Measurements from ENCODE around the gene ECT2L.

The ECT2L gene

DNA sequence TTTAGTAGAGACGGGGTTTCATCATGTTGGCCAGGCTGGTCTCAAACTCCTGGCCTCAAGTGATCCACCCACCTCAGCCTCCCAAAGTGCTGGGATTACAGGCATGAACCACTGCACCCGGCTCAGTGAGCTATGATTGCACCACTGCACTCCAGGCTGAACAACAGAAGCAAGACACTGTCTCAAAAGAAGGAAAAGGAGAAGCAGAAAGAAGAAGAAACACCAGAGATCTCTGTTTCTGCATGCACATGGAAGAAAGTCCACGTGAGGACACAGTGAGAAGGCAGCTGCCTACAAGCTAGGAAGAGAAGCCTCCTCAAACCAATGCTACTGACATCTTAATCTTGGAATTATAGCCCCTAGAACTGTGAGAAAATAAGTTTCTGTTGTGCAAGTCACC lies 16.0 kb downstream of the ECT2L start:
- H3K27ac ChIP-seq, result no peak overlapping the region
- H3K36me3 ChIP-seq (ENCODE audit: insufficient read depth, low read length), result no peaks in the 10 kb centered on the region
- no peak overlapping the region for H3K4me3 ChIP-seq
- no peak overlapping the region for H3K9ac ChIP-seq (ENCODE audit: insufficient read length)
- H3K9me3 ChIP-seq (ENCODE audit: low read depth, low read length), result no peaks in the 10 kb centered on the region
- no peak for DNase-seq (ENCODE audit: low read depth, low spot score)
- TF ChIP-seq EZH2 (IDR thresholded peaks at IDR 0.05) (no peak), FOXP2 (optimal IDR thresholded peaks at IDR 0.05; ENCODE audit: control extremely low read depth, extremely low read length, insufficient read depth) (no peak), POLR2AphosphoS5 (IDR thresholded peaks at IDR 0.05; ENCODE audit: borderline replicate concordance, low read depth, low read length) (no peak)

- Histone ChIP-seq H3K36me3 (ENCODE audit: insufficient read depth, low read length) (no peaks in the 10 kb centered on the region), H3K4me3 (no peak overlapping the region), H3K27ac (no peak overlapping the region), H3K9ac (ENCODE audit: insufficient read length) (no peak overlapping the region), H3K9me3 (ENCODE audit: low read depth, low read length) (no peaks in the 10 kb centered on the region)
- DNase-seq (ENCODE audit: low read depth, low spot score), result no peak
- TF ChIP-seq FOXP2 (optimal IDR thresholded peaks at IDR 0.05; ENCODE audit: control extremely low read depth, extremely low read length, insufficient read depth), result no peak
- TF ChIP-seq EZH2 (IDR thresholded peaks at IDR 0.05), result no peak
- TF ChIP-seq POLR2AphosphoS5 (IDR thresholded peaks at IDR 0.05; ENCODE audit: borderline replicate concordance, low read depth, low read length), result no peak
These were observed 18.4 kb downstream of the ECT2L start for GRCh38 chr6:138814179-138814834.

- DNase-seq (ENCODE audit: low read depth, low spot score), result no peak
- H3K4me3 ChIP-seq, result no peak overlapping the region
- no peak for TF ChIP-seq EZH2 (IDR thresholded peaks at IDR 0.05)
- no peak for TF ChIP-seq FOXP2 (optimal IDR thresholded peaks at IDR 0.05; ENCODE audit: control extremely low read depth, extremely low read length, insufficient read depth)
- no peak for TF ChIP-seq POLR2AphosphoS5 (IDR thresholded peaks at IDR 0.05; ENCODE audit: borderline replicate concordance, low read depth, low read length)
- H3K27ac ChIP-seq, result no peak overlapping the region
- H3K9ac ChIP-seq (ENCODE audit: insufficient read length), result no peak overlapping the region
- H3K9me3 ChIP-seq (ENCODE audit: low read depth, low read length), result no peaks in the 10 kb centered on the region
- H3K36me3 ChIP-seq (ENCODE audit: insufficient read depth, low read length), result no peaks in the 10 kb centered on the region
These were observed 19.3 kb downstream of the ECT2L start for GRCh38 chr6:138815221-138815620.

DNA sequence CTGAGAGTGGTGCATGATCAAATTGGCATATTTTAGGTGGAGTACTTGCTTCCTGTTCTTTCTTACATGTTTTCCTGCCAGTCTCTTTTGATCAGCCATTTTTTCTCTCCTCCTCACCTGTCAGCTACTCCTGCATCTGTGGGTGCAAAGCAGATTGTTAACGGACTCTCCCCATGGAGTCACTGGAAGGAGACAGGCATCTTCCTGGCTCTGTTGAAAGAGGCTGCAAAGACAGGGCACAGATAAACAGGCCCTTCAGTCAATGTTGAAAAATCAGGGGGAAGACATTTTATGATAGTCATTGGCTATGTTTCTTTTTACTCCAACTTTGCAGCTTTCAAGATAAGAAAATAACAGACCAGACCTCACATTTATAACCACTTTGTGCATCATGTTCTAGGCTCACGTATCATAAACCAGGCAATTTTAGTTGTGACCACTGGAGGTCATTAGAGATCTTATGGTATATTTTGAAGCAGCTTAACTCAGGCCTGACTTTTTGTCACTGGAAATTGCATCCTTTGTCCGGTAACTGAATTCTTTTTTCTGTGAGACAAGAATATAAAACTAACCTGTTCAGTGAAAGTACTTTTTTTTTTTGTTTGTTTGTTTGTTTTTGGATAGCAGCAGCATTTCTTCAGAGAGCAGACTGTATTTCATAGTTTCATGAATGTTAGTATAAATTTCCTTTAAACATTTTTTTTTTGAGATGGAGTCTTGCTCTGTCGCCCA lies 20.1 kb downstream of the ECT2L start:
- Histone ChIP-seq H3K36me3 (ENCODE audit: insufficient read depth, low read length) (no peaks in the 10 kb centered on the region), H3K9me3 (ENCODE audit: low read depth, low read length) (no peaks in the 10 kb centered on the region), H3K4me3 (no peak overlapping the region), H3K27ac (no peak overlapping the region), H3K9ac (ENCODE audit: insufficient read length) (no peak overlapping the region)
- TF ChIP-seq EZH2 (IDR thresholded peaks at IDR 0.05) (no peak), POLR2AphosphoS5 (IDR thresholded peaks at IDR 0.05; ENCODE audit: borderline replicate concordance, low read depth, low read length) (no peak), FOXP2 (optimal IDR thresholded peaks at IDR 0.05; ENCODE audit: control extremely low read depth, extremely low read length, insufficient read depth) (no peak)
- peak; percentile 39 for DNase-seq (ENCODE audit: low read depth, low spot score)

DNA sequence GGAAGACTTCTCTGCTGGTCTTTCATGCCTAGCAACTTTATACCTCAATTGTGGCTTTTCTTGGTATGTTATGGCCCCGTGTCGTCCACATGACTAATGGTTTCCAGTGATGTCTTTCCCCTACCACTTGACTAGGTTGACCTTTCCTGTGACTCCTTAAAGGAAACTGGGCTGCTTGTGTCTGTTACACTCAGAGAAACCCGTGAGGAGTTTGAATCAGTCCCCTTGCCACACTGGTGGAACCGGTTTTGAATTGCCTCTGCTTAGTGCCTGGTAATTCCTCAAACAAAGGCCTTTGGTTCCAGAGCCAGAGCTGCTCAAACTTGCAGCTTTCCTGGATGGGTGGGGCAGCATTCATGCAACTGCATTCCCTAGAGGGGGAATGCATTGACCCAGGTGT lies 21.9 kb downstream of the ECT2L start:
- no peak overlapping the region for H3K27ac ChIP-seq
- no peak overlapping the region for H3K9ac ChIP-seq (ENCODE audit: insufficient read length)

GRCh38 chr6:138818496-138819194 lies 22.8 kb downstream of the ECT2L start:
- Histone ChIP-seq H3K27ac (no peak overlapping the region), H3K36me3 (ENCODE audit: insufficient read depth, low read length) (no peaks in the 10 kb centered on the region), H3K4me3 (no peak overlapping the region), H3K9ac (ENCODE audit: insufficient read length) (no peak overlapping the region), H3K9me3 (ENCODE audit: low read depth, low read length) (no peaks in the 10 kb centered on the region)
- no peak for DNase-seq (ENCODE audit: low read depth, low spot score)
- no peak for TF ChIP-seq EZH2 (IDR thresholded peaks at IDR 0.05)

More for the DNA sequence above, 21.9 kb downstream of the ECT2L start:
- no peak for DNase-seq (ENCODE audit: low read depth, low spot score)
- H3K36me3 ChIP-seq (ENCODE audit: insufficient read depth, low read length), result no peaks in the 10 kb centered on the region
- H3K4me3 ChIP-seq, result no peak overlapping the region
- no peak for TF ChIP-seq FOXP2 (optimal IDR thresholded peaks at IDR 0.05; ENCODE audit: control extremely low read depth, extremely low read length, insufficient read depth)
- no peaks in the 10 kb centered on the region for H3K9me3 ChIP-seq (ENCODE audit: low read depth, low read length)

GRCh38 chr6:138821519-138821918 lies 25.6 kb downstream of the ECT2L start:
- no peaks in the 10 kb centered on the region for H3K36me3 ChIP-seq (ENCODE audit: insufficient read depth, low read length)
- DNase-seq (ENCODE audit: low read depth, low spot score), result no peak
- H3K4me3 ChIP-seq, result no peak overlapping the region
- H3K9ac ChIP-seq (ENCODE audit: insufficient read length), result no peak overlapping the region
- TF ChIP-seq FOXP2 (optimal IDR thresholded peaks at IDR 0.05; ENCODE audit: control extremely low read depth, extremely low read length, insufficient read depth) (no peak), POLR2AphosphoS5 (IDR thresholded peaks at IDR 0.05; ENCODE audit: borderline replicate concordance, low read depth, low read length) (no peak), EZH2 (IDR thresholded peaks at IDR 0.05) (no peak)
- H3K27ac ChIP-seq, result no peak overlapping the region
- no peaks in the 10 kb centered on the region for H3K9me3 ChIP-seq (ENCODE audit: low read depth, low read length)

DNA sequence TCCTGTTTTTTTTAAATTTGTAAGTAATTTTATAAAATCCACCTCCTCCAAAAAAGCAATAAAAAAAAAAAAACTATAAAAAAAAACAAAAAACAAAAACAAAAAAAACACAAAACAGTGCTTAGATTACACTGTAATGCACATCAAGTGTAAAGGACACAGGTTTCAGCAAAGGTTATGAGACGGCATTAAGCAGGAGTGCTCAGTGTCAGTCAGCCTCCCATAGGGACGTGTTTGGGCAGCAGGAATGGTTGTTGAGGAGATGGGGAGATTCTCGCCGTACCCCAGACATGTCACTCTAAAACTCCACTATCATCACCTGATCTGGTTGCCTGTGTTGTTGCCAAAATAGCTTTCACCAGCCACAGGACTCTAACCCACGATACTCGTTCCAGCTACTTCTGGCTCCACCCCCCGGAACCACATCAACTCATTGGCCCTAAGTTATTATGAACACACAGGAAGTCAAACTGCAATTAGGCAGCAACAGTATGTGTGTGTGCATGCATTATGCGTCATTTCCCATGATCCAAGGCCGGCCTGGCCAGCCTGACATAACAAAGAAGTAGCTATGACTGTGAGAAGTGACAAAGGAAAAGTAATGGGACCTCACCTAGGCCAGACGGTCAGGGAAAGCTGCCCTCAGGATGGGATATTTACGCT lies 28.7 kb downstream of the ECT2L start:
- Histone ChIP-seq H3K9ac (ENCODE audit: insufficient read length) (no peak overlapping the region), H3K4me3 (no peak overlapping the region), H3K36me3 (ENCODE audit: insufficient read depth, low read length) (no peaks in the 10 kb centered on the region), H3K9me3 (ENCODE audit: low read depth, low read length) (no peaks in the 10 kb centered on the region), H3K27ac (no peak overlapping the region)
- no peak for TF ChIP-seq FOXP2 (optimal IDR thresholded peaks at IDR 0.05; ENCODE audit: control extremely low read depth, extremely low read length, insufficient read depth)
- no peak for TF ChIP-seq EZH2 (IDR thresholded peaks at IDR 0.05)
- TF ChIP-seq POLR2AphosphoS5 (IDR thresholded peaks at IDR 0.05; ENCODE audit: borderline replicate concordance, low read depth, low read length), result no peak
- DNase-seq (ENCODE audit: low read depth, low spot score), result no peak
